ENCODE data around the gene VAC14. TPM values are rescaled to one million over a fixed set of nuclear protein-coding genes. Genes with fewer than 3 reads are reported as not detected.

Gene VAC14
- polyA plus RNA-seq, 1 of the 3 experiments (the other 2 are of a cell fraction): 33.2 TPM

- no peak for DNase-seq
- H3K9me3 ChIP-seq: no peaks in the 10 kb centered on the region
- H3K27ac ChIP-seq (ENCODE audit: low read depth in 2 of 2, low read length in 1 of 2): peak overlapping the region in 1 of 2 experiments; percentile 76; a peak in 2 of 4 replicates
- no peaks in the 10 kb centered on the region for H3K9me2 ChIP-seq
- no peak overlapping the region for H3K4me2 ChIP-seq
- peaks cover 29% of the 10 kb centered on the region for H3F3A ChIP-seq (replicated peaks; ENCODE audit: insufficient read depth)
- ChIA-PET CTCF (interaction anchor here (0.6 to 4.7 kb wide), 5 partner anchors 9 to 59 kb away, joined by 3 to 29 read pairs (median 4); no protein-coding TSS in a partner anchor), POLR2A (interaction anchor here (1.1 to 1.7 kb wide), 2 partner anchors 9 to 28 kb away, joined by 3 to 5 read pairs; no protein-coding TSS in a partner anchor)
- no peaks in the 10 kb centered on the region for H3K79me2 ChIP-seq (ENCODE audit: insufficient read depth)
- H3K4me1 ChIP-seq (ENCODE audit: control insufficient read depth in 1 of 2, insufficient read depth in 2 of 2, low read depth in 1 of 2, low read length in 1 of 2): peaks cover 34 to 83% of the 10 kb centered on the region in 2 experiments
- no peak overlapping the region for H3K4me3 ChIP-seq (ENCODE audit: low read depth in 2 of 2, low read length in 1 of 2)
- H4K20me1 ChIP-seq (ENCODE audit: insufficient read depth): no peaks in the 10 kb centered on the region
- no peak overlapping the region for H2AFZ ChIP-seq (ENCODE audit: low read depth)
- H3K36me3 ChIP-seq (replicated peaks in 1 of 2; ENCODE audit: control insufficient read depth in 1 of 2, insufficient read depth in 2 of 2, low read length in 1 of 2): no peaks in the 10 kb centered on the region
- H3K27me3 ChIP-seq (ENCODE audit: insufficient read depth): no peaks in the 10 kb centered on the region
- no peak overlapping the region for H3K9ac ChIP-seq
- TF ChIP-seq TCF12 (IDR thresholded peaks at IDR 0.05) (no peak), CTCF (IDR thresholded peaks at IDR 0.05) (no peak), FOXM1 (IDR thresholded peaks at IDR 0.05; ENCODE audit: low read depth) (no peak), RAD21 (IDR thresholded peaks at IDR 0.05; ENCODE audit: low read length) (no peak), MAX (IDR thresholded peaks at IDR 0.05; ENCODE audit: low read depth) (no peak), FOXJ3 (CRISPR knock-in tag; IDR thresholded peaks at IDR 0.05) (no peak), GABPA (IDR thresholded peaks at IDR 0.05; ENCODE audit: low read depth) (no peak), ZBTB33 (IDR thresholded peaks at IDR 0.05; ENCODE audit: borderline replicate concordance, low read depth) (no peak), RXRA (IDR thresholded peaks at IDR 0.05; ENCODE audit: borderline replicate concordance, low read depth) (no peak), PBX3 (IDR thresholded peaks at IDR 0.05) (no peak), ELF1 (IDR thresholded peaks at IDR 0.05) (no peak), POLR2AphosphoS5 (IDR thresholded peaks at IDR 0.05; ENCODE audit: low read depth, low read length) (no peak), REST (IDR thresholded peaks at IDR 0.05; ENCODE audit: low read depth, low read length) (no peak), RCOR1 (IDR thresholded peaks at IDR 0.05; ENCODE audit: low read length) (no peak), TEAD4 (IDR thresholded peaks at IDR 0.05; ENCODE audit: borderline replicate concordance, insufficient read depth) (no peak), FOSL2 (IDR thresholded peaks at IDR 0.05; ENCODE audit: borderline replicate concordance, low read depth) (no peak), TAF1 (IDR thresholded peaks at IDR 0.05; ENCODE audit: borderline replicate concordance, low read depth, low read length) (no peak), EZH2phosphoT487 (IDR thresholded peaks at IDR 0.05; ENCODE audit: borderline replicate concordance, low read depth) (no peak), CHD2 (IDR thresholded peaks at IDR 0.05; ENCODE audit: low read length, partially characterized antibody) (no peak), MXI1 (IDR thresholded peaks at IDR 0.05; ENCODE audit: low read depth, low read length) (no peak)
- WGBS (ENCODE audit: low lambda C conversion rate): 88% methylated on average over 8 of the region's 11 CpGs
Observed at GRCh38 chr16:70712359-70712758, 88.6 kb downstream of the VAC14 start.

All from SK-N-SH (cell line).